ENCODE measurements around the gene NTSR2. TPM values are rescaled to one million over a fixed set of nuclear protein-coding genes. Genes with fewer than 3 reads are reported as not detected.

The NTSR2 gene
- polyA plus RNA-seq, 4 donors, result not detected

- DNase-seq (ENCODE audit: low read depth in 4 of 4, low spot score in 3 of 4), result no peak
Observed at GRCh38 chr2:11658208-11659114, 11.5 kb downstream of the NTSR2 start.

- no peak for DNase-seq (ENCODE audit: low read depth in 4 of 4, low spot score in 3 of 4)
Observed at GRCh38 chr2:11657646-11658045, 12.3 kb downstream of the NTSR2 start.

DNA sequence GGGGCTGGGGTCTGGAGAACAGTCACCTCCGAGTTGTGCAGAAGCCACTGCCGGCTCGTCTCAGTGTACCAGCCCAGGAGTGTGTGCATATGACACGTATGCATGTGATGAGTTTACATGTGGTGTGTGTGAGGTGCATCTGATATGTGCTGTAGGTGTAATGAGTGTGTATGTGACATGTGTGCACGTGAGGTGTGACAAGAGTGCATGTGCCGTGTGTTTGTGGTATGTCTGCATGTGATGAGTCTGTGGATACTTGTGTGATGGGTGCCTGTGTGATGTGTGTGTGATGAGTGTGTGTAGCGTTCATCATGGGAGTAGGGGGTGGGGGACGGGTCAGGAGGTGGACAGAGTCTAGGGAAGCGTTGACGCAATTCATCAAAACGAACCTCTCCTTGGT, 12.8 kb downstream of the NTSR2 start:
- DNase-seq (ENCODE audit: low read depth in 4 of 4, low spot score in 3 of 4), result no peak

DNA sequence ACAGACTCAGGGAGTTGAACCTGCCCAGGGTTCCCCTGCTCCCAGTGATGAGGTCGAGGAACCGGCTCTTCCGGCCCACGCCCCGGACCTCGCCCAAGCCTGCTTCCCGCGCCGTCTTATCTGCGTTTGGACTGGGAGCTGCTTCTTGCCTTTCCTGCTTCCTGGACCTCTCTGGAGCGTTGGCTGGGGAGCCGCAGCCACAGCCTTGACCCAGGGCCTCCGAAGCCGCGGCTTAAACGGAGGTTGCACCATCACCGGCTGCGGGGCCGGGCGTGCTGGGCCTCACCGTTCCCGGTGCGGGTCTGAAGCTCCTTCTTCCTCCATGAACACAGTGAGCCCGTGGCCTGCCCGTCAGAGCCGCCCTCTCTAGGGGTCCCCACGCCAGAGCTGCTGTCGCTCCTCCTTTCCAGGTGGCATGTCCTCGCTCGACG, 13.3 kb downstream of the NTSR2 start:
- DNase-seq (ENCODE audit: low read depth in 4 of 4, low spot score in 3 of 4), result no peak

DNA sequence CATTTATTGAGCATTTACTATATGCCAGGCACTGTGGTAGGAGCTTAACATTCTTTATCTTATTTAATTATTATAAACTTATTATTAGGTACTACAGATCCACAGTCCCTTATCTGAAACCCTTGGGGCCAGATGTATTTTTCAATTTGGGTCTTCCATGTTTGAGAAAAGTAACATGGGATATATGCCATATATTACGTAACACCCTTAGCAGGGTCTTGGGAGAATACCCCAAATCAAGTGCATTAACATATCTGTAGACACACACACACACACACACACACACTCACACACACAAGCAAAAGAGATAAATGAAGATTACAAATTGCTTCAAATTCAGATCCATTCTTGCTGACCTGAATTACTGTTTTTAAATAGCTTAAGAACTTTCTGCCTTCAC, 13.7 kb downstream of the NTSR2 start:
- no peak for DNase-seq (ENCODE audit: low read depth in 4 of 4, low spot score in 3 of 4)

- no peak for DNase-seq (ENCODE audit: low read depth in 4 of 4, low spot score in 3 of 4)
Observed at GRCh38 chr2:11655495-11655894, 14.5 kb downstream of the NTSR2 start.

DNA sequence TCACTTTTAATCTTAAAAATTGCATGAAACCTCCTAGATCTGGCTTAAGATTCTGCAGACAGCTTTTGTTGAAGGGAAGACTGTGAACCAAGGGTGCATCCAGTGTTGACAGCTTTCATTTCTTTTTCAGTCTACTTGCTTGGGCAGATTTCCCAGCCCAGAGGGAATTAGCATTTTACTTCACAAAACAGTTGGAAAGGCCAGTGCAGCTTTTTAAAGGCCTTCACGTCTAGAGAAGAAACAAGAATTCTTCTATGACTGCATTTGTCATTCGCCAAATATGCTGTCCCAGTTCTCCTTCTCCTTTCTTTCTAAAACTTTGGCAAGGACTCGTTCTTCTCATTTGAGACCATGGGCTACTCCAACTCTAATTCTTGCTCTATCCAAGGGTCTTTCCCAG, 17.4 kb downstream of the NTSR2 start:
- DNase-seq (ENCODE audit: low read depth in 4 of 4, low spot score in 3 of 4), result no peak

DNA sequence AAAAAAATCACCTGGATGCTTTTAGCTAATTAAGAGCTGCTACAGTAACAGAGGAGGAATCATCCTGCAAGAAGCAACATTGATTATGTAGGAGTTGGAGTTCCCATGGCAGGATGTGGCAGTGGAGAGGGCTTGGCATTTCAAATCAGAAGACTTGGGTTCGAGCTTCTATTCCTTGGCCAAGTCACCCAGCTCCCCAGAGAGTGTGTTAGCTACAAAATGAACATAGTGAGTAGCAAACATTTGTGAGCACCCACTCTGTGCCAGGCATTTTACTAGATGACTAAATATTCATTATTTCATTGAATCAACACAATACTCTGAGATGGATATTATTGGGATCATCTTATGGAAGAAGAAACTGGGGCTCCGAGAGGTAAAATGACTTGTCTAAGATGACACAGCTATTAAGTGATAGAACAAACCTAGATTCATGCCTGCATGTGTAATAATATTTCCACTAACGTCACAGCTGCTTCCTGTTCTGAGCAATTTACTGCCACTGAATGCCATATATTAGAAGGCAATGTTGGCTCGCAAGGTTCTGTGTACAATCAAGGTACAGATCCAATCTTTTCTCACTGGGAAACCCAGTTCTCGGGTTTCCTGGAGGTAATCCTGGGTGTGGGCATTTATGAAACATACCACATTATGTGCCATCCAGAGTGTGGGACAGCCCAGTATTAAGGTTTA, 18.0 kb downstream of the NTSR2 start:
- DNase-seq (ENCODE audit: low read depth in 4 of 4, low spot score in 3 of 4), result no peak

GRCh38 chr2:11649093-11649492, 20.9 kb downstream of the NTSR2 start:
- DNase-seq (ENCODE audit: low read depth in 4 of 4, low spot score in 3 of 4), result no peak

DNA sequence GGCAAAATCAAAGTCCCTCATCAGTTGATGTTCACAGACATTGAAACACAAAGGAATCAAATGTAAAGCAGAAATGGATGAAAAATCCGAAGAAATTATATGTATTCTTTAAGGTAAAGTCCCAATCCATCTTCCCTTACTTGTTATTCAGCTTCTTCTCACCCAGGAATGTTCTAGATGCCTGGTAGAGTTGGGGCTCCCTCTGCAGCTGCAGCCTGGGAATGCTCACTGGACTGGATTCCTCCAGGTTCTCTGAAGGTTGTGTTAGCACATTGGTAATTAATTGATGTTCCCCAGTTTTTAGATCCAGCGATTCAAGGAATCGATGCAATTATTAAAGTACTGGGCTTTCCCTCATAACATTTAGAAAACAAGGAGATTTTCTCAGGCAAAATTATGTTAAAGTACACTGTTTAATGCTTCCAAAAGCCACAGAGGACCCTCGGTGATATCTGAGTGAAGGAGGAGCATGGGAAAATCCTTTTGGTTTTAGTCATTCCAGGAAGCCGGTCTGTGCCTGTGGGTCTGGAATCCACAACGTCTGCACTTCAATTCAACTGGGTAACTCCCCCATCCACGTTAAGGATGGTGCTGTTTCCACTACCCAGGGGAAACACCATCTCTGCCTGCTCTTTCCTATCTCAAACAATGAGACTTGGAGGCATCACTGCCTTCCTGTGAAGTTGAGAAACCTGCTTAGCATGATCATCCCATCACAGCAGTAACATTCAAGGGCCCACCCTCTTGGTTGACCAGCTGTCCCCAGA, 22.0 kb downstream of the NTSR2 start:
- DNase-seq (ENCODE audit: low read depth in 4 of 4, low spot score in 3 of 4), result no peak

GRCh38 chr2:11646530-11646929, 23.5 kb downstream of the NTSR2 start:
- DNase-seq (ENCODE audit: low read depth in 4 of 4, low spot score in 3 of 4), result no peak

GRCh38 chr2:11644293-11644692, 25.7 kb downstream of the NTSR2 start:
- DNase-seq (ENCODE audit: low read depth in 4 of 4, low spot score in 3 of 4), result no peak

GRCh38 chr2:11642972-11643371, 27.0 kb downstream of the NTSR2 start:
- DNase-seq (ENCODE audit: low read depth in 4 of 4, low spot score in 3 of 4), result no peak

DNA sequence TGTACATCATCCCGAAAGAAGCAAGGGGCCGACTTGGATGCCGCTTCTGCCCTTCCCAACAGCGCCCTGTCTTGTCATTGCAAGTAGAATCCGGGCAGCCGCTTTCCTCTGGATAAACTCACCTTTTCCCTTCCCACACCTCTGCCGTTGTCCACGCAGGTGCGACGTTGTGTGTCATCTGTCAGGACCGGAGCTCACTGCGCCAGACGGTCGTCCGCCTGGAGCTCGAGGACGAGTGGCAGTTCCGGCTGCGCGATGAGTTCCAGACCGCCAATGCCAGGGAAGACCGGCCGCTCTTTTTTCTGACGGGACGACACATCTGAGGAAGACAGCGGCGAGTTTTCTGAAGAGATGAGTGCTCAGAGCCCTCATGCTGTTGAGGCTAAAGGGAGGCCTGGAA, 29.9 kb downstream of the NTSR2 start:
- DNase-seq (ENCODE audit: low read depth in 4 of 4, low spot score in 3 of 4), result no peak

- no peak for DNase-seq (ENCODE audit: low read depth in 4 of 4, low spot score in 3 of 4)
Observed at GRCh38 chr2:11639503-11639902, 30.5 kb downstream of the NTSR2 start.

DNA sequence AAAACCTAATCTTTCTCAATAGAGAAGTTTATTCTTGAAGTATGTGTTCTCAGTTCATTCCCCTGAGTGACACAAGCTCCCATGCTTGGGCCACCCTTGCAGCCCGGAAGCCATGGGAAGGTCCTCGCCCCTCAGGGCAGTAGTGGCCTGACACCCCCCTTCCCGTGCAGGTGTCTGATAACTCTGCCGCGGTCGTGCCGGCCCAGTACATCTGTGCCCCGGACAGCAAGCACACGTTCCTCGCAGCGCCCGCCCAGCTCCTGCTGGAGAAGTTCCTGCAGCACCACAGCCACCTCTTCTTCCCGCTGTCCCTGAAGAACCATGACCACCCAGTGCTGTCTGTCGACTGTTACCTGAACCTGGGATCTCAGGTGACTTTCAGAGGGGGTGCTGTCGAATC, 32.4 kb downstream of the NTSR2 start:
- no peak for DNase-seq (ENCODE audit: low read depth in 4 of 4, low spot score in 3 of 4)

DNA sequence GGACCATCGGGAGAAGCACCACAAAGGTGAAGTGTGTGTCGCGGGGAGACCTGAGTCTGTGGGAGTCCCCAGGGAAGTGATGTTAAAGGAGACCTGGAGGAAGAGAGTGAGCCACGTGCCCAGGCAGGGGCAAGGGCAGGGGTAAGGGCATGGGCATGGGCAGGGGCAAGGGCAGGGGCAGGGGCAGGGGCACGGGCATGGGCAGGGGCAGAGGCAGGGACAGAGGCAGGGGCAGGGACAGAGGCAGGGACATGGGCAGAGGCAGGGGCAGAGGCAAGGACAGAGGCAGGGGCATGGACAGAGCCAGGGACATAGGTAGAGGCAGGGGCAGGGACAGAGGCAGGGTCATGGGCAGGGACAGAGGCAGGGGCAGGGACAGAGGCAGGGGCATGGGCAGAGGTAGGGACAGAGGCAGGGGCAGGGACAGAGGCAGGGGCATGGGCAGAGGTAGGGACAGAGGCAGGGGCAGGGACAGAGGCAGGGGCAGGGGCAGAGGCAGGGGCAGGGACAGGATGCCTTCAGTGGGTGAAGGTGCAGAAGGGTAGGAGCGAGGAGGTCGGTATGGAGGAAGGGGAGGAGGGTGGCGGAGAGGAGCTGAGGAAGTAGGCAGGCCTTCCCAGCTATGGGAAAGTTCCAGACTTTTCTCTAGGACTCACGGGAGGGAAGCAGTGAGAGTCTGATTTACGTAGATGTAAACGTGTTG, 33.3 kb downstream of the NTSR2 start:
- no peak for DNase-seq (ENCODE audit: low read depth in 4 of 4, low spot score in 3 of 4)

DNA sequence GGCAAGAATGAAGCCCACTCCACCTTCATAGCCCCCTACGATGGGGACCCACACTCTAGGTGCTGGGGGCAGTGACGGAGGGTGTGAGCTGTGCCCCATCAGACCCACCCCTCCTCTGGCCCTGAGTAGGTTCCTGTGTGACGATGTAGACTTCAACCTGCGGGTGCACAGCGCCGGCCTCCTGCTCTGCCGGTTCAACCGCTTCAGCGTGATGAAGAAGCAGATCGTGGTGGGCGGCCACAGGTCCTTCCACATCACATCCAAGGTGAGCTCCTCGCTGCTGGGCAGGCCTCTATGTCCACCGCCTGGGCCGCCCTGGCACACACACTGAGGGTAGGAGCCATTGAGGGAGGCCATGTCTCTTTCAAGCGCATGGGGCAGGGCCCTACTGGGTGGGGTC, 34.9 kb downstream of the NTSR2 start:
- no peak for DNase-seq (ENCODE audit: low read depth in 4 of 4, low spot score in 3 of 4)

DNA sequence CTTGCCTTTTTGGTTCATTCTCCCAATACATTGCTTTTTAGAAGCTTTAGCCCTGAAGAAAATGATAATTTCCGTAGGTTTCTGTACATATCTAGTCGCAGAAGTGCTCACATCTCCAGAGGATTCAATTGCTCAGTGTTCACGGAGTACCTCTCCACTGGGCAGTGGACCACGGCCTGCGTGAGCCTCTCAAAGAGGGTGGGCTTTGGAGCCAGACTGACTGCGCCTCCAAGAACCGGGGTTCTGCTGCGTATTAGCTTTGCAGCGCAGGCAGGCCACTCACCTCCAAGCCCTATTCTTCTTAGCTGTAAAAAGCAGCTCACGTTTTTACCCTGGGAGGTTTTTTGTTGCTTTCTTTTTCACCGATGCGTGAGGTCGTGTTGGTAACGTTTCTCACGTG, 35.4 kb downstream of the NTSR2 start:
- no peak for DNase-seq (ENCODE audit: low read depth in 4 of 4, low spot score in 3 of 4)

- no peak for DNase-seq (ENCODE audit: low read depth in 4 of 4, low spot score in 3 of 4)
Observed at GRCh38 chr2:11633923-11634478, 36.0 kb downstream of the NTSR2 start.

Measured in left renal pelvis (tissue), 4 donors.